ENCODE measurements around the gene HSPBP1. TPM values are rescaled to one million over a fixed set of nuclear protein-coding genes. Genes with fewer than 3 reads are reported as not detected.

Gene HSPBP1
- total and polyA plus RNA-seq, 2 of the 4 experiments (the other 2 are of a cell fraction), result 21.0 to 43.2 TPM

DNA sequence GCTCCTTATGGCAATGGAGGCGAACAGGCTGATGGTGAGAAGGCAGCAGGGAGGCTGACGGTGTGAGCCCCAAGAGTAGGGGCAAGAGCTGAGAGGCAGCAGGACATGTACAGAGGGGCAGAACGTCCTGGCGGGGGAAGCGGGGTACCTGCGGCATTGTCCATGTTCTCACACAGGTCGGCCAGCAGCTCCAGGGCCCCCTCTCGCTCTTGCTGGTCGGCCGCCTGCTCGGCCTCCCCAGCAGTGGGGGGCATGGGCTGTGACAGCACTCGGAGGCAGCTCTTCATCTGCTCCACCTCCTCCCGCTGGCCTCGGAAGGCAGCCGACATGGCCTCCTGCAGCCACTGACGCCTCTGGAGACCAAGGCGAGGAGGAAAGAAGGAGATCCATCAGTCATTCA, 2.4 kb downstream of the HSPBP1 start:
- Histone ChIP-seq H3K79me1 (ENCODE audit: low read depth in 1 of 2, low read length in 2 of 2) (peaks cover 0 to 17% of the 10 kb centered on the region in 2 experiments; a peak in 2 of 4 replicates), H2AK5ac (ENCODE audit: low read depth, low read length) (no peak overlapping the region), H2AK9ac (replicated peaks; ENCODE audit: low read depth, low read length, poor library complexity) (no peak overlapping the region), H4K91ac (ENCODE audit: insufficient read depth, low read depth, low read length) (no peak overlapping the region), H2BK120ac (ENCODE audit: low read depth, low read length) (no peak overlapping the region), H3K4me3 (ENCODE audit: insufficient read depth, low read depth, low read length) (no peak overlapping the region), H3K27ac (ENCODE audit: insufficient read depth, low read length) (no peak overlapping the region), H3K9me1 (ENCODE audit: insufficient read depth, low read length) (peaks cover 10% of the 10 kb centered on the region), H3K56ac (ENCODE audit: extremely low read depth, insufficient read depth, low read length) (no peak overlapping the region), H4K8ac (ENCODE audit: low read depth in 2 of 2, low read length in 2 of 2) (no peak overlapping the region), H3K18ac (ENCODE audit: low read depth, low read length) (no peak overlapping the region), H4K5ac (ENCODE audit: low read depth, low read length) (no peak overlapping the region), H3K27me3 (ENCODE audit: control insufficient read depth, insufficient read depth, low read length) (no peaks in the 10 kb centered on the region), H3K4me2 (ENCODE audit: low read depth, low read length) (no peak overlapping the region), H3K36me3 (ENCODE audit: control insufficient read depth, insufficient read depth, low read length) (peaks cover 25% of the 10 kb centered on the region), H3K9me3 (ENCODE audit: control insufficient read depth, insufficient read depth, low read length) (no peaks in the 10 kb centered on the region), H3K14ac (replicated peaks; ENCODE audit: low read depth, low read length) (no peak overlapping the region), H2BK20ac (ENCODE audit: low read depth, low read length) (no peak overlapping the region), H3K9ac (ENCODE audit: low read depth, low read length) (no peak overlapping the region), H2BK5ac (ENCODE audit: low read depth, low read length, poor library complexity, severe bottlenecking) (no peak overlapping the region), H2BK15ac (ENCODE audit: low read depth, low read length) (no peak overlapping the region), H2AFZ (replicated peaks; ENCODE audit: low read length, poor library complexity) (no peak overlapping the region), H3K4me1 (ENCODE audit: control insufficient read depth, insufficient read depth, low read length) (peaks cover 13% of the 10 kb centered on the region; the same call in 1 of the 2 replicates), H3K4ac (ENCODE audit: low read depth, low read length) (no peak overlapping the region), H4K20me1 (ENCODE audit: insufficient read depth, low read length) (no peaks in the 10 kb centered on the region; the same call in 1 of the 2 replicates), H3K23ac (ENCODE audit: low read depth, low read length) (no peak overlapping the region)
- ChIA-PET CTCF (no interaction called here), POLR2A (ENCODE audit: unreplicated experiment) (no interaction called here)
- DNase-seq (no peak), ATAC-seq (ENCODE audit: low read depth) (no peak)
- no TSS peak for BruUV-seq (replicated peaks)
- dilution Hi-C loops (cut with HindIII; ENCODE audit: low sequenced_read_pairs, unreplicated experiment), result no loop called here
- in situ Hi-C loops (cut with MboI; ENCODE audit: low sequenced_read_pairs), result loop anchor here (25.0 kb wide), 1 partner anchor 360 kb away; the partner anchor contains the start of genes CCDC106, ZNF580 and ZNF581
- intact Hi-C loops (cut with micrococcal nuclease), result no loop called here
- TF ChIP-seq CEBPB (IDR thresholded peaks at IDR 0.05; ENCODE audit: low read depth, low read length) (no peak), CHD1 (IDR thresholded peaks at IDR 0.05; ENCODE audit: low read depth, low read length) (no peak), MAZ (IDR thresholded peaks at IDR 0.05; ENCODE audit: borderline replicate concordance, low read depth, low read length) (no peak), FOS (IDR thresholded peaks at IDR 0.05; ENCODE audit: low read depth, low read length) (no peak), MAFK (IDR thresholded peaks at IDR 0.05; ENCODE audit: low read depth, low read length) (no peak), POLR2A (IDR thresholded peaks at IDR 0.05; ENCODE audit: low read depth, low read length) (no peak), BHLHE40 (IDR thresholded peaks at IDR 0.05; ENCODE audit: low read depth, low read length) (no peak), RCOR1 (IDR thresholded peaks at IDR 0.05; ENCODE audit: insufficient replicate concordance, low read length) (no peak), RAD21 (IDR thresholded peaks at IDR 0.05; ENCODE audit: low read length) (no peak), MXI1 (IDR thresholded peaks at IDR 0.05; ENCODE audit: borderline replicate concordance, low read depth, low read length) (no peak), SMC3 (IDR thresholded peaks at IDR 0.05; ENCODE audit: low read depth, low read length) (no peak), RFX5 (IDR thresholded peaks at IDR 0.05; ENCODE audit: low read depth, low read length) (no peak), NFE2L2 (IDR thresholded peaks at IDR 0.05; ENCODE audit: low read depth, low read length) (no peak)
- TF ChIP-seq, protein P1, sequence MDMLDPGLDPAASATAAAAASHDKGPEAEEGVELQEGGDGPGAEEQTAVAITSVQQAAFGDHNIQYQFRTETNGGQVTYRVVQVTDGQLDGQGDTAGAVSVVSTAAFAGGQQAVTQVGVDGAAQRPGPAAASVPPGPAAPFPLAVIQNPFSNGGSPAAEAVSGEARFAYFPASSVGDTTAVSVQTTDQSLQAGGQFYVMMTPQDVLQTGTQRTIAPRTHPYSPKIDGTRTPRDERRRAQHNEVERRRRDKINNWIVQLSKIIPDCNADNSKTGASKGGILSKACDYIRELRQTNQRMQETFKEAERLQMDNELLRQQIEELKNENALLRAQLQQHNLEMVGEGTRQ (IDR thresholded peaks at IDR 0.05; ENCODE audit: low read depth, low read length), result no peak
- TF ChIP-seq, protein P2, sequence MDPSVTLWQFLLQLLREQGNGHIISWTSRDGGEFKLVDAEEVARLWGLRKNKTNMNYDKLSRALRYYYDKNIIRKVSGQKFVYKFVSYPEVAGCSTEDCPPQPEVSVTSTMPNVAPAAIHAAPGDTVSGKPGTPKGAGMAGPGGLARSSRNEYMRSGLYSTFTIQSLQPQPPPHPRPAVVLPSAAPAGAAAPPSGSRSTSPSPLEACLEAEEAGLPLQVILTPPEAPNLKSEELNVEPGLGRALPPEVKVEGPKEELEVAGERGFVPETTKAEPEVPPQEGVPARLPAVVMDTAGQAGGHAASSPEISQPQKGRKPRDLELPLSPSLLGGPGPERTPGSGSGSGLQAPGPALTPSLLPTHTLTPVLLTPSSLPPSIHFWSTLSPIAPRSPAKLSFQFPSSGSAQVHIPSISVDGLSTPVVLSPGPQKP (IDR thresholded peaks at IDR 0.05; ENCODE audit: borderline replicate concordance, low read depth, low read length), result no peak
- TF ChIP-seq, protein P3, sequence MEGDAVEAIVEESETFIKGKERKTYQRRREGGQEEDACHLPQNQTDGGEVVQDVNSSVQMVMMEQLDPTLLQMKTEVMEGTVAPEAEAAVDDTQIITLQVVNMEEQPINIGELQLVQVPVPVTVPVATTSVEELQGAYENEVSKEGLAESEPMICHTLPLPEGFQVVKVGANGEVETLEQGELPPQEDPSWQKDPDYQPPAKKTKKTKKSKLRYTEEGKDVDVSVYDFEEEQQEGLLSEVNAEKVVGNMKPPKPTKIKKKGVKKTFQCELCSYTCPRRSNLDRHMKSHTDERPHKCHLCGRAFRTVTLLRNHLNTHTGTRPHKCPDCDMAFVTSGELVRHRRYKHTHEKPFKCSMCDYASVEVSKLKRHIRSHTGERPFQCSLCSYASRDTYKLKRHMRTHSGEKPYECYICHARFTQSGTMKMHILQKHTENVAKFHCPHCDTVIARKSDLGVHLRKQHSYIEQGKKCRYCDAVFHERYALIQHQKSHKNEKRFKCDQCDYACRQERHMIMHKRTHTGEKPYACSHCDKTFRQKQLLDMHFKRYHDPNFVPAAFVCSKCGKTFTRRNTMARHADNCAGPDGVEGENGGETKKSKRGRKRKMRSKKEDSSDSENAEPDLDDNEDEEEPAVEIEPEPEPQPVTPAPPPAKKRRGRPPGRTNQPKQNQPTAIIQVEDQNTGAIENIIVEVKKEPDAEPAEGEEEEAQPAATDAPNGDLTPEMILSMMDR (conservative IDR thresholded peaks at IDR 0.05; ENCODE audit: low read depth, low read length), result no peak
- 87% methylated on average over 9 of the region's 17 CpGs; no CpG with 5 or more reads in 1 of the 2 experiments for WGBS, 2 experiments (ENCODE audit: extremely low coverage in 2 of 2, insufficient read length in 1 of 2)
